Neural progenitor cell (in vitro differentiated cells): Measurements from ENCODE around the gene FAT4. TPM values are rescaled to one million over a fixed set of nuclear protein-coding genes. Genes with fewer than 3 reads are reported as not detected.

Experiments used
- DNase-seq: peaks from one replicate; pipeline ENCODE4 v3.0.0-alpha.2; 2016; ENCODE audit warnings: low spot score
- H2AFZ ChIP-seq: fragments of 200-600 bp; sonication (generic); replicated peaks from 2 replicates; pipeline ENCODE4 v1.6.1; 2016; ENCODE audit warnings: antibody characterized with exemption
- H3F3A ChIP-seq: fragments of 200-600 bp; sonication (generic); 2 replicates; pipeline ENCODE4 v1.6.1; 2016; ENCODE audit warnings: antibody characterized with exemption, low read depth
- H3K27ac ChIP-seq: fragments of 200-600 bp; sonication (generic); 2 replicates; pipeline ENCODE4 v1.5.1; 2016; ENCODE audit warnings: mild to moderate bottlenecking
- H3K27me3 ChIP-seq: fragments of 200-600 bp; sonication (generic); 2 replicates; pipeline ENCODE4 v1.6.1; 2016; ENCODE audit warnings: mild to moderate bottlenecking, moderate library complexity
- H3K36me3 ChIP-seq: fragments of 200-600 bp; sonication (generic); 2 replicates; pipeline ENCODE4 v1.5.1; 2016
- H3K4me1 ChIP-seq: fragments of 200-600 bp; sonication (generic); 2 replicates; pipeline ENCODE4 v1.6.1; 2016; ENCODE audit warnings: mixed run types
- H3K4me2 ChIP-seq: fragments of 200-600 bp; sonication (generic); 2 replicates; pipeline ENCODE4 v1.6.1; 2016
- H3K4me3 ChIP-seq: fragments of 200-600 bp; sonication (generic); 2 replicates; pipeline ENCODE4 v1.5.1; 2016
- H3K79me2 ChIP-seq: fragments of 200-600 bp; sonication (generic); 2 replicates; pipeline ENCODE4 v1.6.1; 2016; ENCODE audit warnings: low read depth
- H3K9ac ChIP-seq: fragments of 200-600 bp; sonication (generic); 2 replicates; pipeline ENCODE4 v1.6.1; 2016
- H3K9me3 ChIP-seq: fragments of 200-600 bp; sonication (generic); 2 replicates; pipeline ENCODE4 v1.5.1; 2016; ENCODE audit warnings: low read depth
- H4K20me1 ChIP-seq: fragments of 200-600 bp; sonication (generic); 2 replicates; pipeline ENCODE4 v1.6.1; 2016; ENCODE audit warnings: low read depth
- H3K27ac Mint-ChIP-seq: 3 replicates; pipeline ENCODE4 v1.8.0; 2021; ENCODE audit warnings: mixed read lengths
- H3K27me3 Mint-ChIP-seq: 2 replicates; pipeline ENCODE4 v1.8.0; 2022; ENCODE audit warnings: low read depth, mild to moderate bottlenecking, inconsistent platforms, moderate library complexity, mixed read lengths; ENCODE audit not compliant: insufficient read depth
- H3K36me3 Mint-ChIP-seq: 3 replicates; pipeline ENCODE4 v1.8.0; 2021; ENCODE audit warnings: mixed read lengths
- H3K4me1 Mint-ChIP-seq: 3 replicates; pipeline ENCODE4 v1.8.0; 2021; ENCODE audit warnings: mixed read lengths
- H3K4me3 Mint-ChIP-seq: 3 replicates; pipeline ENCODE4 v1.8.0; 2021; ENCODE audit warnings: mild to moderate bottlenecking, moderate library complexity, mixed read lengths
- H3K9me3 Mint-ChIP-seq: 3 replicates; pipeline ENCODE4 v1.8.0; 2020; ENCODE audit warnings: mixed read lengths
- EZH2 ChIP-seq: fragments of 200-600 bp; sonication (generic); IDR thresholded peaks from 2 replicates; pipeline ENCODE4 v1.6.1; 2017; ENCODE audit warnings: antibody characterized with exemption, mild to moderate bottlenecking, moderate library complexity
- EZH2phosphoT487 ChIP-seq: fragments of 200-600 bp; sonication (generic); IDR thresholded peaks from 2 replicates; pipeline ENCODE4 v1.6.1; 2017; ENCODE audit warnings: antibody characterized with exemption
- total RNA-seq: library from RNA; depleted of rRNA; stranded (reverse); fragments of >200 nt; gene quantifications from 2 replicates; pipeline ENCODE4 v1.2.3, GENCODE V29; 2015; ENCODE audit warnings: low replicate concordance
- TF ChIP-seq, protein P1 (sequence below): fragments of 200-600 bp; sonication (generic); IDR thresholded peaks from 2 replicates; pipeline ENCODE4 v1.5.1; 2017; ENCODE audit warnings: antibody characterized with exemption, mild to moderate bottlenecking

The FAT4 gene
- total RNA-seq, 1 donor from 2014 or later = 8.5 TPM

DNA sequence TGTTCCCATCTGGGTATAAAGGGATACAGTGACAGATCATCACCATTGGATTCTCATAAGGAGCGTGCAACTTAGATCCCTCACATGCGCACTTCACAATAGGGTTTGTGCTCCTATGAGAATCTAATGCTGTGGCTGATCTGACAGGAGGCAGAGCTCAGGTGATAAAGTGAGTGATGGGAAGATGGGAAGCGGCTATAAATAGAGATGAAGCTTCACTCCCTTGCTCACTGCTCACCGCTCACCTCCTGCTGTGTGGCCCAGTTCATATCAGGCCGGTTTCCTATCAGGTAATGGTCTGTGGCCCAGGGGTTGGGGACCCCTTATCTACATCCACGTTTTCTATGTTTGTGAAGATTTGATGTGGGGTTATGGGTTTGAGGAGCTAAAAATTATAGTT, 43.7 kb downstream of the FAT4 start:
- Mint-ChIP-seq H3K36me3 (no peaks in the 10 kb centered on the region), H3K4me3 (no peak overlapping the region), H3K27ac (no peak overlapping the region), H3K9me3 (no peaks in the 10 kb centered on the region), H3K4me1 (peaks cover 36% of the 10 kb centered on the region), H3K27me3 (no peaks in the 10 kb centered on the region)
- no peaks in the 10 kb centered on the region for H3K27me3 ChIP-seq
- H2AFZ ChIP-seq = no peak overlapping the region
- H3K4me3 ChIP-seq = peak overlapping the region; percentile 25
- no peak overlapping the region for H3K9ac ChIP-seq
- peaks cover 25% of the 10 kb centered on the region for H3K79me2 ChIP-seq
- H3K9me3 ChIP-seq = no peaks in the 10 kb centered on the region
- TF ChIP-seq, protein P1, sequence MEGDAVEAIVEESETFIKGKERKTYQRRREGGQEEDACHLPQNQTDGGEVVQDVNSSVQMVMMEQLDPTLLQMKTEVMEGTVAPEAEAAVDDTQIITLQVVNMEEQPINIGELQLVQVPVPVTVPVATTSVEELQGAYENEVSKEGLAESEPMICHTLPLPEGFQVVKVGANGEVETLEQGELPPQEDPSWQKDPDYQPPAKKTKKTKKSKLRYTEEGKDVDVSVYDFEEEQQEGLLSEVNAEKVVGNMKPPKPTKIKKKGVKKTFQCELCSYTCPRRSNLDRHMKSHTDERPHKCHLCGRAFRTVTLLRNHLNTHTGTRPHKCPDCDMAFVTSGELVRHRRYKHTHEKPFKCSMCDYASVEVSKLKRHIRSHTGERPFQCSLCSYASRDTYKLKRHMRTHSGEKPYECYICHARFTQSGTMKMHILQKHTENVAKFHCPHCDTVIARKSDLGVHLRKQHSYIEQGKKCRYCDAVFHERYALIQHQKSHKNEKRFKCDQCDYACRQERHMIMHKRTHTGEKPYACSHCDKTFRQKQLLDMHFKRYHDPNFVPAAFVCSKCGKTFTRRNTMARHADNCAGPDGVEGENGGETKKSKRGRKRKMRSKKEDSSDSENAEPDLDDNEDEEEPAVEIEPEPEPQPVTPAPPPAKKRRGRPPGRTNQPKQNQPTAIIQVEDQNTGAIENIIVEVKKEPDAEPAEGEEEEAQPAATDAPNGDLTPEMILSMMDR = no peak
- TF ChIP-seq EZH2phosphoT487 (no peak), EZH2 (no peak)
- H3K27ac ChIP-seq = peak overlapping the region; percentile 88
- H3K4me1 ChIP-seq = peaks cover 64% of the 10 kb centered on the region
- H4K20me1 ChIP-seq = no peaks in the 10 kb centered on the region
- peak overlapping the region; percentile 76 for H3K4me2 ChIP-seq
- DNase-seq = peak; percentile 16
- H3F3A ChIP-seq = peaks cover 49% of the 10 kb centered on the region
- no peaks in the 10 kb centered on the region for H3K36me3 ChIP-seq

DNA sequence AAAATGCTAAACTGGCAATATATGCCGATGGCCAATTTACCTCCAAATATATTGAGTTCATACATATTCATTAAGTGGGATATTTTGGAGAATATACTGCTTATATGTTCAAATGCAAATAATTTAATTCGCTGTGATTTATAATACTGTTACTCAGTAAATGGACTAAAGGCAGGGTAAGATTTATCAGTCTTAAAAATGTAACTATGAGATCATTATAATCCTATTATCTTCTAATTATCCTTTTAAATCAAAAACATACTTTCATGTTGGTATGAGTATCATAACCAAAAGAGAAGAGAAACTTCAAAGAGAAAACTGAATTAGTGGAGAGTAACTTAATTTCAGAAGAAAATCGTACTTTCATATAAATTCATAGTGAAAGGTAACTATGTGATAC, 44.6 kb downstream of the FAT4 start:
- Histone ChIP-seq H3K9me3 (no peaks in the 10 kb centered on the region), H3K27me3 (no peaks in the 10 kb centered on the region), H3K9ac (no peak overlapping the region), H3K36me3 (no peaks in the 10 kb centered on the region), H4K20me1 (no peaks in the 10 kb centered on the region), H3F3A (peaks cover 49% of the 10 kb centered on the region), H3K4me1 (peaks cover 64% of the 10 kb centered on the region), H2AFZ (peak overlapping the region; percentile 30), H3K79me2 (peaks cover 21% of the 10 kb centered on the region), H3K4me3 (peak overlapping the region; percentile 17), H3K27ac (peak overlapping the region; percentile 93), H3K4me2 (peak overlapping the region; percentile 76)
- H3K4me3 Mint-ChIP-seq = no peak overlapping the region
- no peaks in the 10 kb centered on the region for H3K36me3 Mint-ChIP-seq
- H3K9me3 Mint-ChIP-seq = no peaks in the 10 kb centered on the region
- H3K27ac Mint-ChIP-seq = no peak overlapping the region
- peaks cover 36% of the 10 kb centered on the region for H3K4me1 Mint-ChIP-seq
- TF ChIP-seq EZH2 (no peak), EZH2phosphoT487 (no peak)
- TF ChIP-seq, protein P1 = no peak
- H3K27me3 Mint-ChIP-seq = no peaks in the 10 kb centered on the region
- DNase-seq = no peak

DNA sequence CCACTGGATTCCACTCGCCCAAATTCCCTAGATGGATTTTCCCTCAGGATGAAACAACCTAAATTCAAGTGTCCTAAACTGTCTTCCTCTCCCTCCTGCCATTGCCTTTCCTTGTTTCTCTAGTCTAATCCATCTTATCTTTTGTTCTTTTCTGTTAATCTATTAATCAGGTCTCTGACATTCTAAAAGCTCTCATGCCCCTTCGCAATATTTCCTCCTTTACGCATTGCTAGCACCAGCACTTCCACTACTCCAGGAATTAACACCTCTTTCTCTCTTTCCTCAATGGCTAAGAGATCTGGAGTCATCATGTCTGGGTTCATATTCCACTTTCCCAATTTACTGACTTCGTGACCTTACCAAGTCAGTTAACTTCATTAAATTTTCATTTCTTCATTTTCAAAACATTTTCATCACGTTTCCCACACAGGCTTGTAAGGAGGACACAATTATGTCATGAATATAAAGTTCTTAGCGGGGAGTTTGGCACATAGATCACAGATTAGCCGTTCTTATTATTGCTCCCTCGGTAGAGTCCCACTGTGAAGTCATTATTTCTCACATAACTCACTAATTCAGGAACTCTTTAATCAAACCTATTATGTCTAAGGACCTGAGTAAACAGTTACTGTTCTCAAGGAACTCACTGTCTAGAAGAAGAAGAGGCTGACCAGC, 45.3 kb downstream of the FAT4 start:
- H3K27ac Mint-ChIP-seq = peak overlapping the region; percentile 35
- no peak overlapping the region for H3K4me3 Mint-ChIP-seq
- peaks cover 3% of the 10 kb centered on the region for H3K36me3 Mint-ChIP-seq
- H3K27me3 Mint-ChIP-seq = no peaks in the 10 kb centered on the region
- TF ChIP-seq EZH2 (no peak), EZH2phosphoT487 (no peak)
- TF ChIP-seq, protein P1 = no peak
- H3K9me3 Mint-ChIP-seq = no peaks in the 10 kb centered on the region
- peaks cover 20% of the 10 kb centered on the region for H3K79me2 ChIP-seq
- peak overlapping the region; percentile 93 for H3K27ac ChIP-seq
- H2AFZ ChIP-seq = peak overlapping the region; percentile 30
- H3K4me1 ChIP-seq = peaks cover 59% of the 10 kb centered on the region
- H3K9me3 ChIP-seq = no peaks in the 10 kb centered on the region
- peak; percentile 42 for DNase-seq
- H4K20me1 ChIP-seq = no peaks in the 10 kb centered on the region
- no peaks in the 10 kb centered on the region for H3K36me3 ChIP-seq
- H3K4me3 ChIP-seq = peak overlapping the region; percentile 17
- H3K4me1 Mint-ChIP-seq = peaks cover 36% of the 10 kb centered on the region
- no peak overlapping the region for H3K9ac ChIP-seq
- peak overlapping the region; percentile 76 for H3K4me2 ChIP-seq
- peaks cover 49% of the 10 kb centered on the region for H3F3A ChIP-seq
- no peaks in the 10 kb centered on the region for H3K27me3 ChIP-seq
